IPS-NIHi7 (cell line): ENCODE data around the gene ADGRE2.

Experiments used
- DNase-seq: peaks from one replicate; pipeline ENCODE4 v3.0.0; 2012; ENCODE audit warnings: mixed read lengths; ENCODE audit errors: extremely low spot score

ADGRE2 gene

DNA sequence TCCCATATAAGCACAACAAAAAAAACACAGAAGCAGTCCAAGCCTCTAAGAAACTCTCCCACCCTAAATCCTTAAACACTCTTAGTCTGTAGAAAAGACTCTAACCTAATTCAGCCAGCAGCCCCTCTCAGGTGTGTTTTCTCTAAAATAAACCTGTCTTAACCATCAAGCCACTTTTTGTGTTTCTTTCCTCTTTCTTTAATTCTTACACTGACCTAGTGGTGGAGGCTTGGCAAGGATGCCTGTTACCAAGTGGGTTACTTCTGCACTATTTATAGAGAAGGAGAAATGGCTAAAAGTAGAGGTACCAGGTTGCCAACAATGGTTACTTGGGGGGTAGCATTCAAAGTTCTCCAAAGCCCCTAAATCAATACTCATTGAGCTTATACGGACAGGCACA, 44.8 kb downstream of the ADGRE2 start:
- DNase-seq = no peak

DNA sequence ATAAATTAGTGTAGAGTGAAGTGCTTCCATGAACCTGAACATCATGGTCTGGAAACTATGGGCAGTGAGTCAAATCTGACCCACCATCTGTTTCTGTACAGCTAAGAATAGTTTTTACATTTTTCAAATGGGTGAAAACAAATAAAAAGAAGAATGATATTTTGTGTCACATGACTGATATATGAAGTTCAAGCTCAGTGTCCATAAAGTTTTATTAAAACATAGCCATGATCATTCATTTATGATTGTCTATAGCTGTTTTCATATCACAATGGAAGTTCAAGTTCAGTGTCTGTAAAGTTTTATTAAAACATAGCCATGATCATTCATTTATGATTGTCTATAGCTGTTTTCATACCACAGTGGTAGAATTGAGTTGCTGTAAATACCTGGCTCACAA, 45.9 kb downstream of the ADGRE2 start:
- no peak for DNase-seq

DNA sequence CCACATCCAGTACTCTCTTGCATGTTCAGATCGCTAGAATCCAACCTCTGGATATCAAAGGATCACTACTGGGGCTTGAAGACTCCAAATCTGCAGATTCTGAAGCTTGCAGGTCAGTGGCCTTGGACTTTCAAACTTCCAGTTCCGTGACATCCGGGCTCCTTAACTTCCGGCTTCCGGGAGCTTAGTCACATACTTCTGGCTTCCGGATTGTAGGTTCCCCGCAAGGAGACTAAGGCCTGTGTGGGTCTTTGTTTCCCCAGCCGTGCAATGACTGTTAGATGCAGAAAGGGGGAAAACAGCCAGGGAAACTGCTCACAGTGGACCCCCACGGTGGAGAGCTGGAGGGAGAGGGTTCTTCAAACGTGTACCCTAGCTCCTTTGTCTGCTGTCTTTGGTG, 47.2 kb downstream of the ADGRE2 start:
- no peak for DNase-seq

DNA sequence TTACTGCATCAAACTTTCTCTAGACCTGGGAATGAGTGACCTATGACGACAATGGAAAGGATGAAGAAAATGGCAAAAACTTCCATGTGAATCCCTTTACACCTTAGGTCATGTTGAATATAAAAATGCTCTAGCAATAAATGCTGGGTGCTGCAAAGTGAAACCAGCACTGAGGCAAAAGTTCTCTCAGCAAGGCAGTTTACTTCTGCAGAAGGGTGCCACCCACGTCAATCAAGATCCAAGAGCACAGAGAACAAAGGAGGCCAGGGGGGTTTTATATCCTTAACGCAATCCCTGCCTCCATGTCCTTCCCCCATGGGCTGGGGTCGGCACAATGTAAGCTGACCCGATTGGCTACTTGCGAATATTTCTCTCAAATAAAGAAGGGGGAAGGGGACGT, 49.8 kb downstream of the ADGRE2 start:
- DNase-seq = no peak

DNA sequence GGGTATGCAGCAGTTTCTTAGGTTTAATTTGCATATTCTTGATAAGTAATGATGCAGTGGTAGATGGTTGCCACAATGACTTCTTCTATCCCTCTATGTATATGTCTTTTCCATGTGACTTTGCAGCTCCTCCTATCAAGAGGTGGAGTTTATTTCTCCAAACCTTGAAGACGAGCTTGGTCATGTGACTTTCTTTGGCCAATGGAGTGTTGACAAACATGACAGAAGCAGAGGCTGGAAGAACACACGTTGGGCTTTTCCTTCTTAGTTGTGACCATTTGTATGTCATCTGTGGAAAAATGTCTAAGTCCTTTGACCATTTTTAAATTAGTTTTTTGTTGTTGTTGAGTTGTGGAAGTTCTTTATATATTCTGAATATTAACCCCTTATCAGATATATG, 56.2 kb downstream of the ADGRE2 start:
- no peak for DNase-seq

DNA sequence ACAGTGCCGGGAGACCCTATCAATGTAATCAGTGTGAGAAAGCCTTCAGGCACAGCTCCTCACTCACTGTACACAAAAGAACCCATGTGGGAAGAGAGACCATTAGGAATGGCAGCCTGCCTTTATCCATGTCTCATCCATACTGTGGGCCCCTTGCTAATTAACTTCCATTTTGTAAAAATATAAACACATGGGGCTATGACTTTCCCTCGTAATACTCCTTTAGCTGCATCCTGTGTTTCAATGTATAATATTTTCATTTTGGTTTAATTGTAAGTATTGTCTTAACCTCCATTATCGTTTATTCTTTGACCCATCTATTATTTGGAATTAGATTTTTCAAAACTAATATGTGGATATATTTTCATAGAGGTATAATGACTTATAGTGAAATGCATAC, 59.2 kb downstream of the ADGRE2 start:
- DNase-seq = no peak

DNA sequence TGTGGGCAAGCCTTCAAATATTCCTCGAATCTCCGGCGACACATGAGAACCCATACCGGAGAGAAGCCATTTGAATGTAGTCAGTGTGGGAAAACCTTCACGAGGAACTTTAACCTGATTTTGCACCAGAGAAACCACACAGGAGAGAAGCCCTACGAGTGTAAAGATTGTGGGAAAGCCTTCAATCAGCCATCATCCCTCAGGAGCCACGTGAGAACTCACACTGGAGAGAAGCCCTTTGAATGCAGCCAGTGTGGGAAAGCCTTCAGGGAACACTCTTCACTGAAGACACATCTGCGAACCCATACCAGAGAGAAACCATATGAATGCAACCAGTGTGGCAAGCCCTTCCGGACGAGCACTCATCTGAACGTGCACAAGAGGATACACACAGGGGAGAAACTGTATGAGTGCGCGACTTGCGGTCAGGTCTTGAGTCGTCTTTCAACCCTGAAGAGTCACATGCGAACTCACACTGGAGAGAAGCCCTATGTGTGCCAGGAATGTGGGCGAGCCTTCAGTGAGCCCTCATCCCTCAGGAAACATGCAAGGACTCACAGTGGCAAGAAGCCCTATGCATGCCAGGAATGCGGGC, 59.7 kb downstream of the ADGRE2 start:
- no peak for DNase-seq

DNA sequence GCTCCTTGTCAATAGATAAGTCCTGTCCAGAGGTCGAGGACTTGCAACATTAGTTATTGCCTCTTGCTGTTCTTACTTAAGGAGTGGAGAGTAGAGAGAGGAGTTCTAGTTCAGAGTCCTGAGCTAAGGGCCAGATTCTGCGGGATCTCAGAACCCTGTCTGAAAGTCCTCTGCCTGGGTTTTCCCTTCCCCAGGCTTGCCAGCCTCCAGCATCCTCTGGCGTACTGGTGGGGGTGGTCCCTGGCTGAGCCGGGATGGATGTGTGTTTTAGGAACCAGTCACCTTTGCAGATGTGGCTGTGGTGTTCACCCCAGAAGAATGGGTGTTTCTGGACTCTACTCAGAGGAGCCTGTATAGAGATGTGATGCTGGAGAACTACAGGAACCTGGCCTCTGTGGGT, 62.5 kb downstream of the ADGRE2 start:
- no peak for DNase-seq

DNA sequence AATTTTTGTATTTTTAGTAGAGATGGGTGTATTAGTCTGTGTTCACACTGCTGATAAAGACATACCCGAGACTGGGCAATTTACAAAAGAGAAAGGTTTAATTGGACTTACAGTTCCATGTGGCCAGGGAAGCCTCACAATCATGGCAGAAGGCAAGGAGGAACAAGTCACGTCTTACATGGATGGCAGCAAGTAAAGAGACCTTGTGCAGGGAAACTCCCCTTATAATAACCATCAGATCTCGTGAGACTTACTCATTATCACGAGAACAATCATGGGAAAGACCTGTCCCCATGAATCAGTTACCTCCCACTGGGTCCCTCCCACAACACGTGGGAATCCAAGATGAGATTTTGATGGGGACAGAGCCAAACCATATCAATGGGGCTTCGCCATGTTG, 73.9 kb downstream of the ADGRE2 start:
- no peak for DNase-seq

DNA sequence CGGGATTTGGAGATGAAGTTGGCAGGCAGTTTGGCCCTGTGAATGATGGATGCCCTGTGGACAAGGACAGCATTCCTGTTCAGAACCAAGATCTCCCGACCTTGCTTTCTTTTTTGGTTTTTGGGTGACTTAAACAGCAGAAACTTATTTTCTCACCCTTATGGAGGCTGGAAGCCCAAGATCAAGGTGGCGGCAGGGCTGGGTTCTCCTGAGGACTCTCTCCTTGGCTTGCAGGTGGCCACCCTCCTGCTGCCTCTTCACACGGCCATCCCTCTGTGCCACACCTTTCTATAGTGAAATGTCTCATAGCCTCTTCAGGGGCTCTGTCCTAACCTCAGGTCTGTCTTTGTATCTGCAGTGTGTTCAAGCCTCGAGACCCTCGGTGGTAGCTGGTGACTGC, 74.5 kb downstream of the ADGRE2 start:
- no peak for DNase-seq

DNA sequence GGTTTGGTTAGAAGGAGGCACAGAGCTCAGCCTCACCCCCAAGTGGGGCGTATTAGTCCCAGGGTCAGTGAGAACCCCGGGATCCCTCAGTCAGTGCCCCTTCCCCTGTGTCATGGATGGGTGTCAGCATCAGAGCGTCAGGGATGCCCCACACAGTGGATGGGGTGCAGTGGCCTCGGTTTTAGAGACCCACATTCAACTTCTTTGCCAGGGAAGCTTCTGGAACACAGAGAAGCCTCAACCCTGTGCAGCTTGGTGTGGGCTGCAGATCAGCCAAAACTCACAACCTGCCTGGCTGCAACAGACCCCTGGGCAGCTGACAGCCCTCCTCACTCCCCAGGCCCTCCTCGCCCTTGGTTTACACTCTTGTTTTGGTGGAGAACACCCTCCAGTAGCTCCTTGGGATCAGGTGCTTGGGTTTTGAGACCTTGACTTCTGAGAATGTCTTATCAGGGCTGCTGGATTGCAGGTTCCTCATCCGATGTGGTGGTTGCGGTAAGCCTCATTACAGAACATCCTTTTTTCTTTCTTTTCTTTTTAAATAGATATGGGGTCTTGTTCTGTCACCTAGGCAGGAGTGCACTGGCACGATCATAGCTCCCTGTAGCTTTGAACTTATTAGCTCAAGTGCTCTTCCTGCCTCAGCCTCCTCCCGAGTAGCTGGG, 77.5 kb downstream of the ADGRE2 start:
- DNase-seq = no peak

DNA sequence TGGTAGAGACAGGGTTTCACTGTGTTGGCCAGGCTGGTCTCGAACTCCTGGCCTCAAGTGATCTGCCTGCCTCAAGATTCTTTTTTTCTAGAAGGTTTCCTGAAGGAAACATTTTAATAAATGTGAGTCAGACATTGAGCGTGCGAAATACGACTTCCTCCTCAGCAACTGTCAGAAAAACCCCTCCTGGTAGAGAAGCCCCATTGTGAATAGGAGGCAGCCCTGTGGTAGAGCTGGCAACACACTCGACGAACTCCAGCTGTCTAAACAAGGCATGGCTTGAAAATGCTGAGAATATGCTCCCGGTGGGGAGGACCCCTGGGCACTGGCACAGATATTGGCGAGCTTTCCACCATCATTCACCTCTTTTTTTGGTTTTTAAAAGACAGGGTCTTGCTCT, 78.7 kb downstream of the ADGRE2 start:
- DNase-seq = no peak

DNA sequence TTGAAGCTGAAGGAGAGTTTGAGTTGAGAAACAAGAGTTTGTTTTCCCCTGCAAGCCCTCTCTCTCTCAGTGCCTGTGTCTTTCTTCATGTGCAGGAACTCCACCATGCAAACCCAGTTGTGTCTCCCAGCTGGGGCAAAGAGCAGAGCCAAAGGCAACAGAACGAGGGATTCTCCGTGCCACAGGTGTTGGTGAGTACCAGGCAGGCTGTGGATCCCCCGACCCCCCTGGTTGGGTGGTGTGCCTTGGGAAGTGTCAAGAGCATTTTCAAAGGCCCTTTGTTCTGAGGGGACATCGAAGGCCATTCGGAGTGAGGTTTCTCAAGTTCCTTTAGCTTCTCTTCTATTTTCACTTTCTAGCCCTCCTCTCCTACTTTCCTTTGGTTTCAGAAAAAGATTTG, 82.9 kb downstream of the ADGRE2 start:
- DNase-seq = no peak

DNA sequence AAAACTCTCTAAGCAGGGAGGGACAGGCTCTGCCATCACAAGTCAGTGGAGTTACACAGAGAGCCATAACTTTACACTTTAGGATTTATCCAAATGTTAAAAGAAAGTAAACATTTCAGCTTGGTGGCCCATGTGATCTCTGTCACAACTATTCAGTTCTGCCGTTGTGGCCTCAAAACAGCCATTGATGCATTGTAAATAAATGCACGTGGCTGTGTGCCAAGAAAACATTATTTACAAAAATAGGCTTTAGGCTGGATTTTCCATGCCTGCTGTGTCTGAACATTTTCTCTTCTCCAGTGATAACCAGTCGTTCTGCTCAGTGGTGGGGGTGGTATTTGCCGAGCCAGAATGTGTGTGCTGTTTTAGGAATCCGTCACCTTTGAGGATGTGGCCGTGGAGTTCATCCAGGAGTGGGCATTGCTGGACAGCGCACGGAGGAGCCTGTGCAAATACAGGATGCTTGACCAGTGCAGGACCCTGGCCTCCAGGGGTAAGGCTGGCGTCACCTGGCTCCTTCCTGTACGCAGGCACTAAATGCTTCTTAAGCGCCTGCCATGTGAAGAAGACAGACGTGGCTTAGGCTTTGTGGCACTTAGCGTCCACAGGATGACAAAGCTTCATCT, 83.6 kb downstream of the ADGRE2 start:
- DNase-seq = no peak

DNA sequence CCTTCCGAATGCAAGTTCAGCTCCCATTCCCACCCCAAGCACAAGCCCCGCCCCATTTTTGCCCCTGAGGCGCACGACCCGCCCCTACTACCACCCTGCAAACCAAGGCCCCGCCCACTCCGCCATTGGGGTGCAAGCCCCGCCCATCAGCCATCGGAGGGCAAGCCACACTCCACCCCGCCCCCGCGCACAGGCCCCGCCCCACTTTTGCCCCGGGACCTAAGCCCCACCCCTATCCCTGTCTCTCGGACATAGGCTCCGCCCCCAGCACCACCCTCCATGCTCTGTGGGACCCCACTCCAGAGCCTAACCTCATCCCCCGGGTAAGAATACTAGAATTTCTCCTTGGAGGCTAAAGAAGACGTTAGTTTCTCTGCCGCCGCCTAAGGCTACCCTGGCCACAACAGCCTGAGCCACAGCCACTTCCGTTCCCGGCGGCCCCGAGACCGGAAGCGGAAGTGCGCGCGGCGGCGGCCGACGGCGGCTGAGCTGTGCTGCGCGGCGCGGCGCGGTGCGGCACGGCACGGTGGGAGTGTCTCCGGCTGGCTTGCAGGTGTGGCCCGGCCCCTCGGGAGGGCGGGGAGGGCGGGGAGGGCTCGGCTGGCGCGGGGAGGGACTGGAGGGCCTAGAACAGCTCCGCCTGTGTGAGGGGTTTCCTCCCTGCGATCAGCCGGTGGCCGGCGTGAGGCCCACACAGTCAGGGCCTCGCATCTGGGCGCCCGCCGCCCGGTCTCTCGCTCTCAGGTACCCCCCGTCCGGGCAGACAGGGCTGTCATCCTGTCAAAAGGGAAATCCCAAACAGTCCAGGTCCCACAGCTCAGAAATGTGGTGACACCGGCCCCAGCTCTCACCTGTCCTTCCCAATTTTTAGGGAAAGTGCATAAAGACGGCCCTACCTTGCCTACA, 88.5 kb downstream of the ADGRE2 start, which contains the start of gene ZNF333:
ZNF333 (plus strand) TSS at position 451 of the 906 bp plus-strand sequence. CDS start 3,444 bp downstream, outside the sequence.
- peak; percentile 99 for DNase-seq

DNA sequence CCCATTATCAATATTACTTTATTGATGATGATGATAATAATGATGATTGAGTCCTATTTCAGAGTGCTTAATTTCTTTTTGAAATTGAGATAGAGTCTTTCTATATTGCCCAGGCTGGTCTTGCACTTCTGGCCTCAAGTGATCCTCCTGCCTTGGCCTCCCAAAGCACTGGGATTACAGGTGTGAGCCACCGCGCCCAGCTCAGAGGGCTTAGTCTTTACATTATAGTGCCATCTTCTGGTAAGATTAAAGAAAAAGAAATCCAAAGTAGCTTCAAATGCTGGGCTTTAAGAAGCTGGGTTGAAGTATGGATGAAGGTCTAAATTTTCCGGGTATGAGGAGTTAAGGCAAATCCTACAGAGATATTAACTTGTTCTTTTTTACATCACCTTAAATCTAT, 91.9 kb downstream of the ADGRE2 start:
- DNase-seq = no peak

DNA sequence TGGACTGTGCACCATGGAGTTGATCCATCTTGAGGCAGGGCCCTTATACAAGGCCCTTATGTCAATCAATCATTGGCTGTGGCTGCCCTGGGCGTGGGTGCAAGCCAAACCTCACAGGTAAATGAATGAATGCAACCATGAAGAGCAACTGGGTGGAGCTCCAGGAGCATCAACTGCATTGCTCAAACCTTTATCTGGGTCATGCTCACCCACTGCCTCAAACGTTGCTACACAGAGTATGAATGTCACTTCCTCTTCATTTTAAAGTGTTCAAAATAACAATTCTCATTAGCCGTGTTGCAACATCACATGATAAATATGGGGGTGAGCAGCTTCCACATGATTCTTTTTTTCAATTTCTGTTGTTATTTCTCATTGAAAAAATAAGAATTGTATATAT, 94.9 kb downstream of the ADGRE2 start:
- DNase-seq = no peak
